Progenitor cell of endocrine pancreas (in vitro differentiated cells): ENCODE measurements around the gene CBL. TPM values are rescaled to one million over a fixed set of nuclear protein-coding genes. Genes with fewer than 3 reads are reported as not detected.
A peak's percentile ranks its signal among the peaks of the same experiment; 100 is the strongest.

Source experiments
- DNase-seq: peaks from one replicate; pipeline ENCODE4 v3.0.0; 2021; ENCODE audit warnings: low spot score; ENCODE audit not compliant: unreplicated experiment
- H3K27ac Mint-ChIP-seq: 2 replicates; pipeline ENCODE4 v1.8.0; 2021; ENCODE audit warnings: mild to moderate bottlenecking, moderate library complexity, mixed read lengths
- H3K27me3 Mint-ChIP-seq: 2 replicates; pipeline ENCODE4 v1.8.0; 2021; ENCODE audit warnings: mixed read lengths
- H3K36me3 Mint-ChIP-seq: 2 replicates; pipeline ENCODE4 v1.8.0; 2022; ENCODE audit warnings: mixed read lengths; ENCODE audit not compliant: insufficient read depth
- H3K4me1 Mint-ChIP-seq: 2 replicates; pipeline ENCODE4 v1.8.0; 2021; ENCODE audit warnings: low read depth, mixed read lengths
- H3K4me3 Mint-ChIP-seq: 2 replicates; pipeline ENCODE4 v1.8.0; 2021; ENCODE audit warnings: low read depth, mild to moderate bottlenecking, moderate library complexity, mixed read lengths
- H3K9me3 Mint-ChIP-seq: 2 replicates; pipeline ENCODE4 v1.8.0; 2021; ENCODE audit warnings: low read depth, mixed read lengths
- CTCF ChIP-seq: fragments of 200-600 bp; sonication (generic); IDR thresholded peaks from one replicate; pipeline ENCODE4 v1.5.0; 2021; ENCODE audit warnings: antibody characterized with exemption, mild to moderate bottlenecking; ENCODE audit not compliant: unreplicated experiment
- total RNA-seq: library from RNA; stranded (reverse); gene quantifications from 2 replicates; pipeline ENCODE4 v1.2.1, GENCODE V29; 2021

The CBL gene
- total RNA-seq, 1 donor from 2014 or later: 26.4 TPM

DNA sequence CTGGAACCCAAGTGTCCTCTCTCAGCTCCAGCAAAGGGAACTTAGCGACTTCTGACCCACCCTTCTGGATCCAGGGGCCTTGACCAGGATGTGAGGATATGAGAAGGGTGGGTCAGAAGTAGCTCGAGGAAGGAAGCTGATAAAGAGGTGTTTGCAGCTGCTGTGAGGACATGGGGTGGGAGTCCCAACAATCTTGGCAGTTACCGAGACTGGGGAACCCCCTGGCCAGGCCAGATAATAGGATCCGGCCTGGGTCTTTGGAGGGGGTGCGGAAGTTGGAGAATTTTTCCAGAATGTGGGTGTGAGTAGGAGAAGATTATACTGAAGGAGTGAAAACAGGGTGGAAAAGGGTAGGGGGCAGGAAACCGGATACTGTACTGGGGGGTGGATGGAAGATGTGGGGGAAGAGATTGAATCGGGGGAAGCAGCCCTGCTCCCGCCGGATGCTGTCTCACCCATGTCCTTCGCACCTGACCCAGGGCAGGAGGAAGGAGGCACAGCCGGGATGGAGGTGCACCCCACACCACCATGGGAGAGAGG is 113.6 kb downstream of the CBL start:
- no peak for DNase-seq
- no peaks in the 10 kb centered on the region for H3K36me3 Mint-ChIP-seq
- H3K27me3 Mint-ChIP-seq: peaks cover 46% of the 10 kb centered on the region
- no peak for TF ChIP-seq CTCF
- peak overlapping the region; percentile 57 for H3K4me3 Mint-ChIP-seq
- H3K4me1 Mint-ChIP-seq: peaks cover 20% of the 10 kb centered on the region
- H3K9me3 Mint-ChIP-seq: no peaks in the 10 kb centered on the region
- H3K27ac Mint-ChIP-seq: no peak overlapping the region

DNA sequence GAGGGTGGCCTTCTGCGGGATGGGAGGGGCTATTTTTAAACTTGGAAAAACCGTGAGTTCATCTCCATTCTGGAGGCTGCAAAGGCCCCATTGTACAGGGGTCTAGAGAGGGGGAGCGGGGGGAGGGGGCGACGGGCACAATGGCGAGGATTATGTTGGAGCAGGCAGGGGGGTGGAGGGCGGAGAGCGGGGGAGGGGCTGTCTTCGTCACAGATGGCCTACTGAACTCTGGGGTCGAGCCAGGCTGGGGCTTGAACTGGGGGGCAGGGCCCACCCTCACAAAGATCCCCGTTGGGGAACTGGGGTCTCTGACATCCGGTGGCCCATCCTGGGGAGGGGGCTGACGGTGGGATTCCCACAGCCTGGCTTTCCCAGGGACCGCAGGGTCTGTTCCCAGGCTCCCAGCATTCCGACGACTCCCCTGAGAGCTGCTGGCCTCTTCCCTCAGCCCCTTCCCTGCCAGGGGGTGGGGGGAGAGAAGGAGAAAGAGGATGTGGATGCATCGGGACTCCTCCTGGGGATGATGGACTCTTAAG is 114.2 kb downstream of the CBL start:
- TF ChIP-seq CTCF: no peak
- H3K9me3 Mint-ChIP-seq: no peaks in the 10 kb centered on the region
- peak overlapping the region; percentile 57 for H3K4me3 Mint-ChIP-seq
- no peak overlapping the region for H3K27ac Mint-ChIP-seq
- H3K4me1 Mint-ChIP-seq: peaks cover 19% of the 10 kb centered on the region
- H3K36me3 Mint-ChIP-seq: no peaks in the 10 kb centered on the region
- DNase-seq: no peak
- peaks cover 43% of the 10 kb centered on the region for H3K27me3 Mint-ChIP-seq

GRCh38 chr11:119320776-119321524 is 114.8 kb downstream of the CBL start:
- H3K4me3 Mint-ChIP-seq: peak overlapping the region; percentile 67
- H3K27ac Mint-ChIP-seq: peak overlapping the region; percentile 76
- no peaks in the 10 kb centered on the region for H3K36me3 Mint-ChIP-seq
- H3K27me3 Mint-ChIP-seq: peaks cover 36% of the 10 kb centered on the region
- TF ChIP-seq CTCF: no peak
- no peak for DNase-seq
- no peaks in the 10 kb centered on the region for H3K9me3 Mint-ChIP-seq
- H3K4me1 Mint-ChIP-seq: peaks cover 16% of the 10 kb centered on the region

- no peaks in the 10 kb centered on the region for H3K36me3 Mint-ChIP-seq
- DNase-seq: no peak
- H3K27ac Mint-ChIP-seq: no peak overlapping the region
- H3K4me1 Mint-ChIP-seq: peaks cover 16% of the 10 kb centered on the region
- H3K27me3 Mint-ChIP-seq: peaks cover 35% of the 10 kb centered on the region
- TF ChIP-seq CTCF: no peak
- H3K4me3 Mint-ChIP-seq: no peak overlapping the region
- no peaks in the 10 kb centered on the region for H3K9me3 Mint-ChIP-seq
These were observed 116.2 kb downstream of the CBL start for GRCh38 chr11:119322360-119322739.

GRCh38 chr11:119322921-119323531 is 116.9 kb downstream of the CBL start:
- Mint-ChIP-seq H3K9me3 (no peaks in the 10 kb centered on the region), H3K27ac (no peak overlapping the region), H3K4me3 (no peak overlapping the region), H3K27me3 (peaks cover 30% of the 10 kb centered on the region), H3K4me1 (peaks cover 12% of the 10 kb centered on the region), H3K36me3 (no peaks in the 10 kb centered on the region)
- DNase-seq: no peak
- TF ChIP-seq CTCF: no peak
